Ascending aorta (tissue), 2 donors: ENCODE measurements around the gene SAFB2. TPM values are rescaled to one million over a fixed set of nuclear protein-coding genes. Genes with fewer than 3 reads are reported as not detected.

ENCODE experiments used
- DNase-seq, 2 donors: peaks; one replicate each; pipeline ENCODE4 v3.0.0-alpha.2; 2019; ENCODE audit warnings: low spot score in 2 of 2
- H3K27ac ChIP-seq, 2 donors: fragments of 200-600 bp; sonication (generic); one replicate each; pipeline ENCODE4 v1.5.1; 2016 to 2017; ENCODE audit warnings: mild to moderate bottlenecking in 1 of 2
- H3K27me3 ChIP-seq: fragments of 200-600 bp; sonication (generic); one replicate; pipeline ENCODE4 v1.5.1; 2017
- H3K36me3 ChIP-seq, 2 donors: fragments of 200-600 bp; sonication (generic); one replicate each; pipeline ENCODE4 v1.5.1; 2016
- H3K4me1 ChIP-seq, 2 donors: fragments of 200-600 bp; sonication (generic); one replicate each; pipeline ENCODE4 v1.5.1; 2016 to 2017; ENCODE audit warnings: mild to moderate bottlenecking in 1 of 2
- H3K4me3 ChIP-seq, 2 donors: fragments of 200-600 bp; sonication (generic); one replicate each; pipeline ENCODE4 v1.5.1; 2016 to 2017; ENCODE audit warnings: mild to moderate bottlenecking in 1 of 2
- H3K9me3 ChIP-seq, 2 donors: fragments of 200-600 bp; sonication (generic); one replicate each; pipeline ENCODE4 v1.5.1; 2016
- intact Hi-C: fragments of 100-400 bp; cut with DNase I; formaldehyde crosslinking; loops from one replicate; pipeline ENCODE4 v1.15.1; 2023
- total RNA-seq: library from RNA; depleted of rRNA; stranded (reverse); fragments of >200 nt; gene quantifications from one replicate; pipeline ENCODE4 v1.1.0, GENCODE V29; 2016
- TF ChIP-seq, protein P1 (sequence below), 3 experiments: fragments of 200-600 bp in 2 of 3; fragments of 450-650 bp in 1 of 3; sonication (generic) in 2 of 3; IDR thresholded peaks; one replicate each; pipeline ENCODE4 v1.5.1; 2016 to 2019; ENCODE audit warnings: antibody characterized with exemption in 3 of 3, mild to moderate bottlenecking in 1 of 3, moderate library complexity in 1 of 3

Gene SAFB2
- total RNA-seq, 1 donor from 2014 or later, result 10.7 TPM

DNA sequence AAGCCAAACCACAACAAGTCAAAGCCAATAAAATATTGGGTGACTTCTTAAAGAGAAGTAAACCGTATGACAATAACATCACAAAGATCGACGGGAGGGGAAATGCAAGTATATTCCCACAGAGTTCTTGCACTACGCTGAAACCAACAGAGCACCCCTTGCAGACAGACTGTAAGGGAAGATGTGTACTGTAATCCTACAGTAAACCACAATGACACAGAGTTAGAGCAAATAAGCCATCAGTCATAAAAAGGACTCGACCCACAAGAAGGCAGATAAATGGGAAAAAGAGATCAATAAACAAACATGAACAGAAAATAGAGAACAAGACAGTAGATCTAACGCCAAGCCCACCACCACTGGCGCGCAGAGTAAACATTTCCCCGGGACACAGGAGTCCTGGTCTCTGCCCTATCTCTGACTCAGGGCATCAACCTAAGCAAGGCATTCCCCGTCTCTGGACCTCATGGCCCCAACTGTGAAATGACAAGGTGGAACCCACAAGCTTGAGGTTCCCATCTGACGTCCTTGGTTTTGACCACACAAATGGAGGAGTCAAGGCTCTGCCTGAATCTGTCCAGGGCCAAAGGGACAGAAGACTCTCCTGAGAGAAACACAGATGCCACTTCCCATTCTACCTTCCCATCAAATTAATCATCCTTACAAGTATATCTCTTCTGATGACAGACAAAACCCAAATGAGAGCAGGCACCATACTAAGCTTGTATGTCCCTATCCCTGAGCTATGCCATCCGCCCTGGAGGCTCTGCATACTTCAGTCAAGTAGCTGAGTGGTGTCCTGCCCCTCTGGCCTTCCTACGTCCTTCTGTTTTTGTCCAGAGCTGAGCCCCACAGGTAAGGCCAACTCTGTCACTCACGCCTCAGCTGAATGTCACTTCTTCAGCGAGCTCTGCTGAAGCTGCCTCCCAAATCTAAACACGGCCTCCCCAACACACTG, 15.0 kb downstream of the SAFB2 start:
- H3K27me3 ChIP-seq, result no peaks in the 10 kb centered on the region
- TF ChIP-seq, protein P1, sequence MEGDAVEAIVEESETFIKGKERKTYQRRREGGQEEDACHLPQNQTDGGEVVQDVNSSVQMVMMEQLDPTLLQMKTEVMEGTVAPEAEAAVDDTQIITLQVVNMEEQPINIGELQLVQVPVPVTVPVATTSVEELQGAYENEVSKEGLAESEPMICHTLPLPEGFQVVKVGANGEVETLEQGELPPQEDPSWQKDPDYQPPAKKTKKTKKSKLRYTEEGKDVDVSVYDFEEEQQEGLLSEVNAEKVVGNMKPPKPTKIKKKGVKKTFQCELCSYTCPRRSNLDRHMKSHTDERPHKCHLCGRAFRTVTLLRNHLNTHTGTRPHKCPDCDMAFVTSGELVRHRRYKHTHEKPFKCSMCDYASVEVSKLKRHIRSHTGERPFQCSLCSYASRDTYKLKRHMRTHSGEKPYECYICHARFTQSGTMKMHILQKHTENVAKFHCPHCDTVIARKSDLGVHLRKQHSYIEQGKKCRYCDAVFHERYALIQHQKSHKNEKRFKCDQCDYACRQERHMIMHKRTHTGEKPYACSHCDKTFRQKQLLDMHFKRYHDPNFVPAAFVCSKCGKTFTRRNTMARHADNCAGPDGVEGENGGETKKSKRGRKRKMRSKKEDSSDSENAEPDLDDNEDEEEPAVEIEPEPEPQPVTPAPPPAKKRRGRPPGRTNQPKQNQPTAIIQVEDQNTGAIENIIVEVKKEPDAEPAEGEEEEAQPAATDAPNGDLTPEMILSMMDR (IDR thresholded peaks at IDR 0.05), result no peak
- intact Hi-C loops, result no loop called here
- no peak overlapping the region for H3K27ac ChIP-seq
- H3K9me3 ChIP-seq, result no peaks in the 10 kb centered on the region
- H3K36me3 ChIP-seq, result peaks cover 75 to 91% of the 10 kb centered on the region in 2 donors
- no peaks in the 10 kb centered on the region for H3K4me1 ChIP-seq
- DNase-seq, result no peak
- no peak overlapping the region for H3K4me3 ChIP-seq

DNA sequence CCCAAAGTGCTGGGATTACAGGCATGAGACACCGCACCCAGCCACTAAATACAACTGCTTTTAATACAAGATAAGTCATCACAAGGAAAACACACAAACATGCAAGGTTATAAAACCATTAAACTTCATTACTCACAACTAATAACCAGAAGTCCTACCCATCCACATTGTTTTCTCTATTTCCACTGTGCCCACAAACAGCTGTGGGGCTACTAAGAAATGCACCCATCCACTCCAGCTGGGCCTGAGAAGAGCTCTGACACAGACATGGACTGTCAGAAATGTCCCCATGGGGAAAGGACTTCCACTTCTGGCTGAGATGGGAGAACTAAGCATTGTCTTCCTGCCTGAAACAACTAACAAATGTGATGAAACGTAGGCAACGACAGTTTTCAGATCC, 17.2 kb downstream of the SAFB2 start:
- no peak for DNase-seq
- peaks cover 80 to 98% of the 10 kb centered on the region in 2 donors for H3K36me3 ChIP-seq
- intact Hi-C loops, result no loop called here
- no peaks in the 10 kb centered on the region for H3K27me3 ChIP-seq
- H3K27ac ChIP-seq, result no peak overlapping the region
- H3K4me3 ChIP-seq, result no peak overlapping the region
- no peaks in the 10 kb centered on the region for H3K9me3 ChIP-seq
- no peaks in the 10 kb centered on the region for H3K4me1 ChIP-seq
- TF ChIP-seq, protein P1 (IDR thresholded peaks at IDR 0.05), result no peak

DNA sequence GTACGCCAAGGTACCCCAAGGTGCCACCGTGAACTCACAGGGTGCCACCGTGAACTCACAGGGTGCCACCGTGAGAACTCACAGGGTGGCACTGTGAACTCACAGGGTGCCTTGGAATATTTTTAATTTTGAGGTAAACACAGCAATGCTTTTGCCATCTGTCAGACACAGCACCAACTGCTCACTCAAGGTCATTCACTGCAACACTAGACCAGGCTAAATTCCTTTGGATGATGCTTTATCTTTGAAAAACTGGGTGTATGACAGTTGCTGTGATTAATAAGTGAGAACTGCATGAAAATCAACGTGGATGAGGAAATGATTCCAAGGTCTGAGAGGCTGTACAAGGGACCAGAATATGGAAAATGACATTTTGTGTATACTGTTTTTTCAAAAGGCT, 18.9 kb downstream of the SAFB2 start:
- Histone ChIP-seq H3K27me3 (no peaks in the 10 kb centered on the region), H3K36me3 (peaks cover 82 to 98% of the 10 kb centered on the region in 2 donors), H3K9me3 (no peaks in the 10 kb centered on the region), H3K4me1 (no peaks in the 10 kb centered on the region), H3K4me3 (no peak overlapping the region), H3K27ac (no peak overlapping the region)
- no peak for DNase-seq
- intact Hi-C loops, result no loop called here
- TF ChIP-seq, protein P1 (IDR thresholded peaks at IDR 0.05), result no peak

DNA sequence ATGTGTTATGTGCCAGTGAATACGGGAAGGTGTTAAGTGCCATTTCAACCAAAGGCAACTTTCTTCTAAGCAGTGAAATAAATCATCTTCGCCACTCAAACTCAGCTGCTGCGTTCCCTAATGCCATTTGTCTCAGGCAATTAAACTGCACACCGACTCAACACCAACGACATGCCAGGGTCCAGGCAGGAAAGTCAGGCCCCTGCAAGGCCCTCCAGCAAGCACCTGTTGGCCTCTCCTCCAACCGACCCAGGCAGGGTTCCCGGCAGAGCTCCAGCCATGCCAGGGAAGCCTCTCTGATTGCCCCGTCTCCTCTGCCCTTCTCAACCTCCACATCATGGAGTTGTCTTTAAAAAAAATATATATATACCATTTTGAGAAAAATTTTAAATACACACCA, 21.8 kb downstream of the SAFB2 start:
- TF ChIP-seq, protein P1 (IDR thresholded peaks at IDR 0.05), result no peak
- no peaks in the 10 kb centered on the region for H3K4me1 ChIP-seq
- peaks cover 83 to 99% of the 10 kb centered on the region in 2 donors for H3K36me3 ChIP-seq
- H3K9me3 ChIP-seq, result no peaks in the 10 kb centered on the region
- H3K27ac ChIP-seq, result no peak overlapping the region
- no peak for DNase-seq
- H3K27me3 ChIP-seq, result no peaks in the 10 kb centered on the region
- intact Hi-C loops, result no loop called here
- no peak overlapping the region for H3K4me3 ChIP-seq

DNA sequence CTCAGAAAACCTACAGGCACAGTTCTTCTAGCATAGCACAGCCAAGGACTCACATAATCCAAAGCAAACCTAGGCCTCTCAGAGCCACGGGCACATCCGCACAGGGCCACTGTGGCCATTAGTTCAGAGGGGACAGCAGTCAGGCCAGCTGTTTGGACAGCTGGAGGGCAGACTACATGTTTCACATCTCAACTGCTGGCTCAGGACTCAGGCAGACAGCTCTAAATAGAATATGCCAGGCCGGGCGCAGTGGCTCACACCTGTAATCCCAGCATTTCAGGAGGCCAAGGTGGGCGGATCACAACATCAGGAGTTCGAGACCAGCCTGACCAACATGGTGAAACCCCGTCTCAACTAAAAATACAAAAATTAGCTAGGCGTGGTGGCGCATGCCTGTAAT, 26.8 kb downstream of the SAFB2 start:
- H3K4me1 ChIP-seq, result no peaks in the 10 kb centered on the region
- no peak overlapping the region for H3K27ac ChIP-seq
- no peak overlapping the region for H3K4me3 ChIP-seq
- no peaks in the 10 kb centered on the region for H3K27me3 ChIP-seq
- intact Hi-C loops, result no loop called here
- TF ChIP-seq, protein P1 (IDR thresholded peaks at IDR 0.05), result no peak
- H3K9me3 ChIP-seq, result no peaks in the 10 kb centered on the region
- DNase-seq, result no peak
- peaks cover 99 to 100% of the 10 kb centered on the region in 2 donors for H3K36me3 ChIP-seq
